ENCODE measurements around the gene GPR146. TPM values are rescaled to one million over a fixed set of nuclear protein-coding genes. Genes with fewer than 3 reads are reported as not detected.

Gene GPR146
- polyA plus RNA-seq (2013, experiment 1 of 2) = 0.36 TPM
- 0.40 TPM for polyA plus RNA-seq (2013, experiment 2 of 2)

- Histone ChIP-seq H2BK120ac (ENCODE audit: low read depth, low read length) (peak within 1 kb of the TSS; percentile 6), H3K4ac (ENCODE audit: low read depth in 1 of 2, low read length in 2 of 2) (peak within 1 kb of the TSS in 1 of 2 experiments; percentile 84), H3K79me1 (replicated peaks; ENCODE audit: low read length, poor library complexity, severe bottlenecking) (peaks cover 31% of the 10 kb centered on the region), H3K18ac (ENCODE audit: low read depth in 1 of 2, low read length in 2 of 2) (peak within 1 kb of the TSS in 1 of 2 experiments; percentile 95), H4K8ac (ENCODE audit: low read length) (peak within 1 kb of the TSS; percentile 20), H3K4me1 (ENCODE audit: control insufficient read depth, insufficient read depth, low read depth, low read length) (peaks cover 46% of the 10 kb centered on the region), H3K36me3 (ENCODE audit: control insufficient read depth in 1 of 2, insufficient read depth in 2 of 2, low read depth in 1 of 2, low read length in 2 of 2) (peaks cover 0 to 4% of the 10 kb centered on the region in 2 experiments), H3K27ac (ENCODE audit: low read length, poor library complexity, severe bottlenecking) (peak within 1 kb of the TSS; percentile 82), H2BK15ac (ENCODE audit: low read depth, poor library complexity, severe bottlenecking) (no peak within 1 kb of the TSS), H2BK12ac (ENCODE audit: low read length in 2 of 2) (peak within 1 kb of the TSS; percentile 69 to 94), H2AFZ (ENCODE audit: low read depth, low read length) (peak within 1 kb of the TSS; percentile 5), H2BK5ac (ENCODE audit: low read depth, low read length, poor library complexity, severe bottlenecking) (no peak within 1 kb of the TSS), H3K27me3 (ENCODE audit: control insufficient read depth in 1 of 2, insufficient read depth in 1 of 2, low read length in 2 of 2) (no peaks in the 10 kb centered on the region), H3K23ac (ENCODE audit: low read length in 2 of 2) (peak within 1 kb of the TSS in 1 of 2 experiments; percentile 30), H3K4me3 (ENCODE audit: insufficient read depth in 1 of 2, low read depth in 1 of 2, low read length in 2 of 2) (peak within 1 kb of the TSS; percentile 71 to 84), H2AK5ac (ENCODE audit: low read length, severe bottlenecking) (peak within 1 kb of the TSS; percentile 58), H3K4me2 (ENCODE audit: low read length, poor library complexity, severe bottlenecking) (peak within 1 kb of the TSS; percentile 94), H4K91ac (ENCODE audit: low read length) (peak within 1 kb of the TSS; percentile 2), H3K14ac (ENCODE audit: low read length in 2 of 2) (peak within 1 kb of the TSS in 1 of 2 experiments; percentile 95), H3K9me3 (ENCODE audit: control insufficient read depth, low read length) (no peaks in the 10 kb centered on the region), H3K9ac (ENCODE audit: low read length) (peak within 1 kb of the TSS; percentile 86)
- 2% methylated on average over 67 of the region's 74 CpGs for WGBS
- DNase-seq = peak; percentile 96
These were observed at the start of gene GPR146 for GRCh38 chr7:1044189-1045068. TSS of gene GPR146 (plus strand) at chr7:1044546. CDS start at chr7:1057516, 12,970 bp downstream.

- H2AFZ ChIP-seq (ENCODE audit: low read depth, low read length) = no peak overlapping the region
- no peak overlapping the region for H4K91ac ChIP-seq (ENCODE audit: low read length)
- H3K4me2 ChIP-seq (ENCODE audit: low read length, poor library complexity, severe bottlenecking) = no peak overlapping the region
- no peak overlapping the region for H3K27ac ChIP-seq (ENCODE audit: low read length, poor library complexity, severe bottlenecking)
- H3K9me3 ChIP-seq (ENCODE audit: control insufficient read depth, low read length) = no peaks in the 10 kb centered on the region
- H2BK120ac ChIP-seq (ENCODE audit: low read depth, low read length) = no peak overlapping the region
- WGBS = 82% methylated on average over 28 of the region's 28 CpGs
- peak overlapping the region in 1 of 2 experiments; percentile 11 for H3K18ac ChIP-seq (ENCODE audit: low read depth in 1 of 2, low read length in 2 of 2)
- no peak overlapping the region for H3K9ac ChIP-seq (ENCODE audit: low read length)
- no peak overlapping the region for H2BK5ac ChIP-seq (ENCODE audit: low read depth, low read length, poor library complexity, severe bottlenecking)
- peaks cover 5% of the 10 kb centered on the region for H3K79me1 ChIP-seq (replicated peaks; ENCODE audit: low read length, poor library complexity, severe bottlenecking)
- H2BK12ac ChIP-seq (ENCODE audit: low read length in 2 of 2) = no peak overlapping the region
- peaks cover 13% of the 10 kb centered on the region for H3K4me1 ChIP-seq (ENCODE audit: control insufficient read depth, insufficient read depth, low read depth, low read length)
- H3K23ac ChIP-seq (ENCODE audit: low read length in 2 of 2) = no peak overlapping the region
- peaks cover 0 to 19% of the 10 kb centered on the region in 2 experiments for H3K27me3 ChIP-seq (ENCODE audit: control insufficient read depth in 1 of 2, insufficient read depth in 1 of 2, low read length in 2 of 2)
- no peak overlapping the region for H2AK5ac ChIP-seq (ENCODE audit: low read length, severe bottlenecking)
- H4K8ac ChIP-seq (ENCODE audit: low read length) = no peak overlapping the region
- DNase-seq = no peak
- no peak overlapping the region for H2BK15ac ChIP-seq (ENCODE audit: low read depth, poor library complexity, severe bottlenecking)
- H3K4me3 ChIP-seq (ENCODE audit: insufficient read depth in 1 of 2, low read depth in 1 of 2, low read length in 2 of 2) = no peak overlapping the region
- H3K4ac ChIP-seq (ENCODE audit: low read depth in 1 of 2, low read length in 2 of 2) = no peak overlapping the region
- H3K36me3 ChIP-seq (ENCODE audit: control insufficient read depth in 1 of 2, insufficient read depth in 2 of 2, low read depth in 1 of 2, low read length in 2 of 2) = peaks cover 6 to 40% of the 10 kb centered on the region in 2 experiments
- H3K14ac ChIP-seq (ENCODE audit: low read length in 2 of 2) = no peak overlapping the region
These were observed 49.6 kb upstream of the GPR146 start for GRCh38 chr7:994592-995308.

GRCh38 chr7:995571-995970 is 48.8 kb upstream of the GPR146 start:
- Histone ChIP-seq H3K36me3 (ENCODE audit: control insufficient read depth in 1 of 2, insufficient read depth in 2 of 2, low read depth in 1 of 2, low read length in 2 of 2) (peaks cover 8 to 46% of the 10 kb centered on the region in 2 experiments), H4K8ac (ENCODE audit: low read length) (no peak overlapping the region), H3K9me3 (ENCODE audit: control insufficient read depth, low read length) (no peaks in the 10 kb centered on the region), H3K4ac (ENCODE audit: low read depth in 1 of 2, low read length in 2 of 2) (no peak overlapping the region), H3K4me2 (ENCODE audit: low read length, poor library complexity, severe bottlenecking) (no peak overlapping the region), H3K27ac (ENCODE audit: low read length, poor library complexity, severe bottlenecking) (no peak overlapping the region), H3K23ac (ENCODE audit: low read length in 2 of 2) (no peak overlapping the region), H3K4me3 (ENCODE audit: insufficient read depth in 1 of 2, low read depth in 1 of 2, low read length in 2 of 2) (no peak overlapping the region), H3K79me1 (replicated peaks; ENCODE audit: low read length, poor library complexity, severe bottlenecking) (peaks cover 5% of the 10 kb centered on the region), H2AFZ (ENCODE audit: low read depth, low read length) (no peak overlapping the region), H3K14ac (ENCODE audit: low read length in 2 of 2) (no peak overlapping the region), H2BK5ac (ENCODE audit: low read depth, low read length, poor library complexity, severe bottlenecking) (no peak overlapping the region), H3K27me3 (ENCODE audit: control insufficient read depth in 1 of 2, insufficient read depth in 1 of 2, low read length in 2 of 2) (peaks cover 0 to 15% of the 10 kb centered on the region in 2 experiments), H2BK120ac (ENCODE audit: low read depth, low read length) (no peak overlapping the region), H4K91ac (ENCODE audit: low read length) (no peak overlapping the region), H3K4me1 (ENCODE audit: control insufficient read depth, insufficient read depth, low read depth, low read length) (peaks cover 13% of the 10 kb centered on the region), H3K9ac (ENCODE audit: low read length) (no peak overlapping the region), H2BK15ac (ENCODE audit: low read depth, poor library complexity, severe bottlenecking) (no peak overlapping the region), H3K18ac (ENCODE audit: low read depth in 1 of 2, low read length in 2 of 2) (no peak overlapping the region), H2AK5ac (ENCODE audit: low read length, severe bottlenecking) (no peak overlapping the region), H2BK12ac (ENCODE audit: low read length in 2 of 2) (no peak overlapping the region)
- no peak for DNase-seq
- 94% methylated on average over 14 of the region's 14 CpGs for WGBS
